Vagina (tissue), 2 donors: ENCODE measurements around the gene TOPAZ1. TPM values are rescaled to one million over a fixed set of nuclear protein-coding genes. Genes with fewer than 3 reads are reported as not detected.
A peak's percentile ranks its signal among the peaks of the same experiment; 100 is the strongest.

Experiments
- DNase-seq, 2 donors: peaks; one replicate each; pipeline ENCODE4 v3.0.0-alpha.2; 2017; ENCODE audit errors: extremely low spot score in 2 of 2
- H3K27ac ChIP-seq: fragments of 200-600 bp; sonication (generic); one replicate; pipeline ENCODE4 v1.5.1; 2019
- H3K27me3 ChIP-seq: fragments of 200-600 bp; sonication (generic); one replicate; pipeline ENCODE4 v1.5.1; 2019
- H3K36me3 ChIP-seq, 2 donors: fragments of 200-600 bp; sonication (generic); one replicate each; pipeline ENCODE4 v1.5.1; 2017 to 2019
- H3K4me1 ChIP-seq: fragments of 200-600 bp; sonication (generic); one replicate; pipeline ENCODE4 v1.5.1; 2019
- H3K4me3 ChIP-seq, 2 donors: fragments of 200-600 bp; sonication (generic); 1 replicate in 1 of 2; 2 replicates in 1 of 2; pipeline ENCODE4 v1.5.1; 2016 to 2019
- H3K9me3 ChIP-seq: fragments of 200-600 bp; sonication (generic); one replicate; pipeline ENCODE4 v1.5.1; 2019
- CTCF ChIP-seq, 3 experiments: fragments of 450-650 bp in 2 of 3; fragments of 200-600 bp in 1 of 3; sonication (generic) in 1 of 3; IDR thresholded peaks; one replicate each; pipeline ENCODE4 v1.5.1; 2017 to 2019; ENCODE audit warnings: antibody characterized with exemption in 3 of 3, mild to moderate bottlenecking in 2 of 3, moderate library complexity in 2 of 3
- POLR2A ChIP-seq, 2 donors: fragments of 450-650 bp; IDR thresholded peaks; one replicate each; pipeline ENCODE4 v1.6.1; 2017; ENCODE audit warnings: antibody characterized with exemption in 2 of 2, mild to moderate bottlenecking in 2 of 2, moderate library complexity in 2 of 2
- POLR2AphosphoS5 ChIP-seq, 2 donors: sonication (generic); formaldehyde crosslinking; IDR thresholded peaks; one replicate each; pipeline ENCODE4 v1.9.0; 2017; ENCODE audit warnings: antibody characterized with exemption in 2 of 2, mild to moderate bottlenecking in 2 of 2, low read depth in 1 of 2; ENCODE audit not compliant: insufficient read depth in 1 of 2
- intact Hi-C: fragments of 100-400 bp; cut with DNase I; formaldehyde crosslinking; loops from one replicate; pipeline ENCODE4 v1.15.1; 2023
- total RNA-seq: library from RNA; depleted of rRNA; stranded (reverse); fragments of >200 nt; gene quantifications from one replicate; pipeline ENCODE4 v1.2.3, GENCODE V29; 2016

Gene TOPAZ1
- total RNA-seq, 1 donor from 2014 or later, result not detected

DNA sequence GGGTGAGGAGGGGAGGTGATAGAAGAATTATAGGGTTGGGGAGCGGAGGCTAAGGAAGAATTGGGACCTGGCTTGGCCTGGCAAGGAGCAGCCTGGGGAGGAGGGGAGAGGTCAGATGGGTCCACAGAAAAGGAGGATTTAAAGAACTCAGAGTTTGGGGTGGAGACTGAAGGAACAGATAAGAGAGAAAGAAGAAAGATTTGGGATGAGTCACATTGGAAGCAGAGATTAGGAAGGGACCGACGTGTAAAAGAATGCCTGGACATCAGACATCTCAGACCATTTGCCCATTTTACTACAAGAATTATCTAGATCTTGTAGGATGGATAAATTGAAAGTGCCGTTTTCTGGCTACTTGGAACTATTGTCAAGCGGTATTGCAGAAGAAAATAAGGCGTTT, 107.3 kb downstream of the TOPAZ1 start:
- H3K27ac ChIP-seq, result no peak overlapping the region
- no peaks in the 10 kb centered on the region for H3K27me3 ChIP-seq
- DNase-seq, result no peak
- no peaks in the 10 kb centered on the region for H3K4me1 ChIP-seq
- intact Hi-C loops, result no loop called here
- H3K4me3 ChIP-seq, result no peak overlapping the region
- H3K36me3 ChIP-seq, result no peaks in the 10 kb centered on the region
- H3K9me3 ChIP-seq, result no peaks in the 10 kb centered on the region
- TF ChIP-seq POLR2A (IDR thresholded peaks at IDR 0.05) (no peak), CTCF (IDR thresholded peaks at IDR 0.05) (no peak), POLR2AphosphoS5 (IDR thresholded peaks at IDR 0.05; ENCODE audit: insufficient read depth in 1 of 2, low read depth in 1 of 2) (no peak)

DNA sequence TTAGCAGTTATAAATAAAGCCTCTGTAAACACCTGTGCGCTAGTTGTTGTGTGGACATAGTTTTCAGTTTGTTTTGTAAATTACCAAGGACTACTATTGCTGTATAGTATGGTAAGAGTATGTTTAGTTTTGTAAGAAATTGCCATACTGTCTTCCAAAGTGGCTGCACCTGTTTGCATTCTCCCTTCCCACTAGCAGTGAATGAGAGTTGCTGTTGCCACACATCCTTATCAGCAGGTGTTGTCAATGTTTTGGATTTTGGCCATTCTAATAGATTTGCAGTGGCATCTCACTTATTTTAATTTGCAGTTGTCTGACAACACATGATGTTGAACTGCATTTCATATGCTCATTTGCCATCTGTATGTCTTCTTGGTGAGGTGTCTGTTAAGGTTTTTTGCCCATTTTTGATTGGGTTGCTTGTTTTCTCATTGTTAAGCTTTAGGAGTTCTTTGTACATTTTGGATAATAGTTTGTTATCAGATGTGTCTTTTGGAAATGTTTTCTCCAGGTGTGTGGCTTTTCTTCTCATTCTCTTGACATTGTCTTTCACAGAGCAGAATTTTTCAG, 111.8 kb downstream of the TOPAZ1 start:
- Histone ChIP-seq H3K4me3 (no peak overlapping the region), H3K36me3 (no peaks in the 10 kb centered on the region), H3K27ac (no peak overlapping the region), H3K4me1 (no peaks in the 10 kb centered on the region), H3K9me3 (no peaks in the 10 kb centered on the region), H3K27me3 (no peaks in the 10 kb centered on the region)
- DNase-seq, result no peak
- TF ChIP-seq POLR2A (IDR thresholded peaks at IDR 0.05), result no peak
- TF ChIP-seq CTCF (IDR thresholded peaks at IDR 0.05), result no peak
- no peak for TF ChIP-seq POLR2AphosphoS5 (IDR thresholded peaks at IDR 0.05; ENCODE audit: insufficient read depth in 1 of 2, low read depth in 1 of 2)
- intact Hi-C loops, result loop anchor here (5.0 kb wide), 1 partner anchor 1074 kb away; no protein-coding TSS in a partner anchor

DNA sequence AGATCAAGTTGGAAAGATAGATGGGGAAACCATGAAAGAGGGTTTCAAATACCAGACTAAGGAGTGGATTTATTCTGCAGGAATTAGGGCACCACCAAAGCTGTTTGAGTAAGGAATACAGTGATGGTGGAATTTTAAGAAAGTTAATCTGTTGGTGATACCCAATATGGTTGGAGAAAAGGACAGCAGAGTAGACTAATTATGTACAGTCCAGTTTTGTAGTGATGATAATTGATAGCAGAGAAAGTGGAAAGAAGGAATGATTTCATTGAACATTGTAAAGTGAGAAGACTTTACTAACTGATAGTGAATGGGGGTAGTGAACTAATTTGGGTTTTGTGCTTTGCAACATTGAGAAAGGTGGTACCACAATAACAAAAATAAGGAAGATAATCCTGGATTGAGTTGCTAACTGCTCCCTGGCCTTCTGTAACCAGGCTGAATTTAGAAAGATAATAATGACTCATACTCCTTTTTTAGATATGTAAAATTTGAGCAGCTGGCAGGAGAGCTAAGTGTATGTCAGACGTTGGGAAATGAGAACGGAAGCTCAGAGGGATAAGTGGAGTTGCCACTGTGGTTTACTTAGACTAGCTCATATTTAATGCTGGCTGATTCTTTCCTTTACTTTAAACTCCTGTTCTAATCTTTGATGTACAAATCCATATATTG, 113.8 kb downstream of the TOPAZ1 start:
- no peak overlapping the region for H3K27ac ChIP-seq
- no peak for DNase-seq
- TF ChIP-seq POLR2AphosphoS5 (IDR thresholded peaks at IDR 0.05; ENCODE audit: insufficient read depth in 1 of 2, low read depth in 1 of 2) (peak in 1 of 2 donors; percentile 63), POLR2A (IDR thresholded peaks at IDR 0.05) (no peak)
- intact Hi-C loops, result no loop called here
- H3K4me3 ChIP-seq, result no peak overlapping the region
- no peaks in the 10 kb centered on the region for H3K4me1 ChIP-seq
- no peaks in the 10 kb centered on the region for H3K9me3 ChIP-seq
- no peaks in the 10 kb centered on the region for H3K27me3 ChIP-seq
- no peaks in the 10 kb centered on the region for H3K36me3 ChIP-seq

- no peak for DNase-seq
- no peak overlapping the region for H3K27ac ChIP-seq
- no peaks in the 10 kb centered on the region for H3K9me3 ChIP-seq
- no peak overlapping the region for H3K4me3 ChIP-seq
- intact Hi-C loops, result no loop called here
- H3K27me3 ChIP-seq, result no peaks in the 10 kb centered on the region
- no peak for TF ChIP-seq POLR2A (IDR thresholded peaks at IDR 0.05)
- TF ChIP-seq CTCF (IDR thresholded peaks at IDR 0.05), result no peak
- H3K36me3 ChIP-seq, result peaks cover 0 to 4% of the 10 kb centered on the region in 2 donors
- H3K4me1 ChIP-seq, result no peaks in the 10 kb centered on the region
Observed at GRCh38 chr3:44359146-44359751, 117.6 kb downstream of the TOPAZ1 start.

DNA sequence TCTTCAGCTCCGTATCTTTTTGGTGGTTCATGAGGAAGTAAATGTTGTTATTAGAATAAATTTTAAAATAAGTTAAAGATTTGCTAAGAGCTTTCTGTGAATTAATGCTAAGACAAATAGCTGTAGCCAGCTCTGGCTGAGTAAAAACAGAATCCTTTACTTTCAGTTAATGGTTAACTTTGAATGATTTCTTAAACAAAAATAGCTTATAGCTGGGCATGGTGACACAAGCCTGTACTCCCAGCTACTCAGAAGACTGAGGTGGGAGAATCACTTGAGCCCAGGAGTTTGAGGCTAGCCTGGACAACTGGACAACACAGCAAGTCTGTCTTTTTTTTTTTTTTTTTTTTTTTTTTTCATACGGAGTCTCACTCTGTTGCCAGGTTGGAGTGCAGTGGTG, 121.9 kb downstream of the TOPAZ1 start:
- Histone ChIP-seq H3K4me1 (no peaks in the 10 kb centered on the region), H3K27ac (no peak overlapping the region), H3K9me3 (no peaks in the 10 kb centered on the region), H3K4me3 (no peak overlapping the region), H3K36me3 (peaks cover 0 to 4% of the 10 kb centered on the region in 2 donors), H3K27me3 (no peaks in the 10 kb centered on the region)
- TF ChIP-seq POLR2AphosphoS5 (IDR thresholded peaks at IDR 0.05; ENCODE audit: insufficient read depth in 1 of 2, low read depth in 1 of 2) (no peak), POLR2A (IDR thresholded peaks at IDR 0.05) (no peak), CTCF (IDR thresholded peaks at IDR 0.05) (no peak)
- intact Hi-C loops, result no loop called here
- DNase-seq, result no peak
